Measurements from ENCODE around the gene FER.
"Not testable (repeated sequence)": the region's sequence is repeated elsewhere in the genome, so short reads cannot be mapped to it uniquely, and the experiment has no call there.

DNA sequence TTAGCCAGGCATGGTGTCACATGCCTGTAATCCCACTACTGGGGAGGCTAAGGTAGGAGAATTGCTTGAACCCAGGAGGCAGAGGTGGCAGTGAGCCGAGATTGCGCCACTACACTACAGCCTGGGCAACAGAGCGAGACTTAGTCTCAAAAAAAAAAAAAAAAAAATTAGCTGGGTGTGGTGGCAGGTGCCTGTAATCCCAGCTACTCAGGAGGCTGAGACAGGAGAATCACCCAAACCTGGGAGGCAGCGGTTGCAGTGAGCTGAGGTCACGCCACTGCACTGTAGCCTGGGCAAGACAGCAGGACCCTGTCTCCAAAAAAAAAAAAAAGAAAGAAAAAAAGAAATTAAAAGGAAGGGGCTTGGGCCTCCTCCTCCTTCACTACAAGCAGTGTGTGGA lies 47.3 kb upstream of the FER start:
- not testable (repeated sequence) for TF ChIP-seq EZH2phosphoT487 (IDR thresholded peaks at IDR 0.05; ENCODE audit: low read depth, severe bottlenecking, unreplicated experiment)
- TF ChIP-seq, protein P1, sequence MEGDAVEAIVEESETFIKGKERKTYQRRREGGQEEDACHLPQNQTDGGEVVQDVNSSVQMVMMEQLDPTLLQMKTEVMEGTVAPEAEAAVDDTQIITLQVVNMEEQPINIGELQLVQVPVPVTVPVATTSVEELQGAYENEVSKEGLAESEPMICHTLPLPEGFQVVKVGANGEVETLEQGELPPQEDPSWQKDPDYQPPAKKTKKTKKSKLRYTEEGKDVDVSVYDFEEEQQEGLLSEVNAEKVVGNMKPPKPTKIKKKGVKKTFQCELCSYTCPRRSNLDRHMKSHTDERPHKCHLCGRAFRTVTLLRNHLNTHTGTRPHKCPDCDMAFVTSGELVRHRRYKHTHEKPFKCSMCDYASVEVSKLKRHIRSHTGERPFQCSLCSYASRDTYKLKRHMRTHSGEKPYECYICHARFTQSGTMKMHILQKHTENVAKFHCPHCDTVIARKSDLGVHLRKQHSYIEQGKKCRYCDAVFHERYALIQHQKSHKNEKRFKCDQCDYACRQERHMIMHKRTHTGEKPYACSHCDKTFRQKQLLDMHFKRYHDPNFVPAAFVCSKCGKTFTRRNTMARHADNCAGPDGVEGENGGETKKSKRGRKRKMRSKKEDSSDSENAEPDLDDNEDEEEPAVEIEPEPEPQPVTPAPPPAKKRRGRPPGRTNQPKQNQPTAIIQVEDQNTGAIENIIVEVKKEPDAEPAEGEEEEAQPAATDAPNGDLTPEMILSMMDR (IDR thresholded peaks at IDR 0.05; ENCODE audit: poor library complexity): not testable (repeated sequence)
